Measurements from ENCODE around the gene PRB2. TPM values are rescaled to one million over a fixed set of nuclear protein-coding genes. Genes with fewer than 3 reads are reported as not detected.
"Not testable (repeated sequence)": the region's sequence is repeated elsewhere in the genome, so short reads cannot be mapped to it uniquely, and the experiment has no call there.

PRB2 gene
- total and polyA plus RNA-seq, 2 of the 4 experiments (the other 2 are of a cell fraction): not detected

- H3K23ac ChIP-seq (ENCODE audit: low read depth, low read length); intact Hi-C loops (cut with micrococcal nuclease); H2AFZ ChIP-seq (replicated peaks; ENCODE audit: low read length, poor library complexity); H2BK5ac ChIP-seq (ENCODE audit: low read depth, low read length, poor library complexity, severe bottlenecking); H3K4ac ChIP-seq (ENCODE audit: low read depth, low read length); BruUV-seq (replicated peaks); H3K79me1 ChIP-seq (ENCODE audit: low read depth in 1 of 2, low read length in 2 of 2); H2AK9ac ChIP-seq (replicated peaks; ENCODE audit: low read depth, low read length, poor library complexity); H3K36me3 ChIP-seq (ENCODE audit: control insufficient read depth, insufficient read depth, low read length); H3K9me1 ChIP-seq (ENCODE audit: insufficient read depth, low read length); H4K5ac ChIP-seq (ENCODE audit: low read depth, low read length); H3K18ac ChIP-seq (ENCODE audit: low read depth, low read length); H3K27me3 ChIP-seq (ENCODE audit: control insufficient read depth, insufficient read depth, low read length); DNase-seq; in situ Hi-C loops (cut with MboI; ENCODE audit: low sequenced_read_pairs); H3K14ac ChIP-seq (replicated peaks; ENCODE audit: low read depth, low read length); H2BK20ac ChIP-seq (ENCODE audit: low read depth, low read length); H3K27ac ChIP-seq (ENCODE audit: insufficient read depth, low read length); CTCF ChIA-PET; H4K8ac ChIP-seq (ENCODE audit: low read depth in 2 of 2, low read length in 2 of 2); H3K56ac ChIP-seq (ENCODE audit: extremely low read depth, insufficient read depth, low read length); H4K20me1 ChIP-seq (ENCODE audit: insufficient read depth, low read length); H3K9ac ChIP-seq (ENCODE audit: low read depth, low read length); POLR2A ChIA-PET (ENCODE audit: unreplicated experiment); H2BK15ac ChIP-seq (ENCODE audit: low read depth, low read length); H3K4me1 ChIP-seq (ENCODE audit: control insufficient read depth, insufficient read depth, low read length); H3K4me2 ChIP-seq (ENCODE audit: low read depth, low read length); H3K4me3 ChIP-seq (ENCODE audit: insufficient read depth, low read depth, low read length); H3K9me3 ChIP-seq (ENCODE audit: control insufficient read depth, insufficient read depth, low read length); ATAC-seq (ENCODE audit: low read depth); H2BK120ac ChIP-seq (ENCODE audit: low read depth, low read length); H2AK5ac ChIP-seq (ENCODE audit: low read depth, low read length); H4K91ac ChIP-seq (ENCODE audit: insufficient read depth, low read depth, low read length); dilution Hi-C loops (cut with HindIII; ENCODE audit: low sequenced_read_pairs, unreplicated experiment): not testable (repeated sequence)
- WGBS, 2 experiments (ENCODE audit: extremely low coverage in 2 of 2, insufficient read length in 1 of 2): no CpG with 5 or more reads among the region's 3 CpGs
These were observed 3.9 kb downstream of the PRB2 start for GRCh38 chr12:11391456-11391855.

DNA sequence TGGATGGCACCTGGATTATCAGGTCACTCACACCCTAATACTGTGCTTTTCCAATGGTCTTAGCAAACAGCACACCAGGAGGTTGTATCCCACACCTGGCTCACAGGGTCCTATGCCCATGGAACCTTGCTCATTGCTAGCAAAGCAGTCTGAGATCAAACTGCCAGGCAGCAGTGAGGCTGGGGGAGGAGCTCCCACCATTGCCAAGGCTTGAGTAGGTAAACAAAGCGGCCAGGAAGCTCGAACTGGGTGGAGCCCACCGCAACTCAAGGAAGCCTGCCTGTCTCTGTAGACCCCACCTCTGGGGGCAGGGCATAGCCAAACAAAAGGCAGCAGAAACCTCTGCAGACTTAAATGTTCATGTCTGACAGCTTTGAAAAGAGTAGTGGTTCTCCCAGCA lies 17.9 kb downstream of the PRB2 start:
- H3K4ac ChIP-seq (ENCODE audit: low read depth, low read length); H3K4me3 ChIP-seq (ENCODE audit: insufficient read depth, low read depth, low read length); H2BK120ac ChIP-seq (ENCODE audit: low read depth, low read length); intact Hi-C loops (cut with micrococcal nuclease); H2AFZ ChIP-seq (replicated peaks; ENCODE audit: low read length, poor library complexity); ATAC-seq (ENCODE audit: low read depth); H2BK20ac ChIP-seq (ENCODE audit: low read depth, low read length); H4K5ac ChIP-seq (ENCODE audit: low read depth, low read length); H4K20me1 ChIP-seq (ENCODE audit: insufficient read depth, low read length); H4K91ac ChIP-seq (ENCODE audit: insufficient read depth, low read depth, low read length); H2BK15ac ChIP-seq (ENCODE audit: low read depth, low read length); H3K9ac ChIP-seq (ENCODE audit: low read depth, low read length); H3K4me2 ChIP-seq (ENCODE audit: low read depth, low read length); CTCF ChIA-PET; H3K23ac ChIP-seq (ENCODE audit: low read depth, low read length); DNase-seq; H3K27me3 ChIP-seq (ENCODE audit: control insufficient read depth, insufficient read depth, low read length); in situ Hi-C loops (cut with MboI; ENCODE audit: low sequenced_read_pairs); H3K27ac ChIP-seq (ENCODE audit: insufficient read depth, low read length); H2AK9ac ChIP-seq (replicated peaks; ENCODE audit: low read depth, low read length, poor library complexity); H3K36me3 ChIP-seq (ENCODE audit: control insufficient read depth, insufficient read depth, low read length); H3K56ac ChIP-seq (ENCODE audit: extremely low read depth, insufficient read depth, low read length); H2AK5ac ChIP-seq (ENCODE audit: low read depth, low read length); H3K4me1 ChIP-seq (ENCODE audit: control insufficient read depth, insufficient read depth, low read length); H3K14ac ChIP-seq (replicated peaks; ENCODE audit: low read depth, low read length); H2BK5ac ChIP-seq (ENCODE audit: low read depth, low read length, poor library complexity, severe bottlenecking); POLR2A ChIA-PET (ENCODE audit: unreplicated experiment); H3K9me3 ChIP-seq (ENCODE audit: control insufficient read depth, insufficient read depth, low read length); BruUV-seq (replicated peaks); dilution Hi-C loops (cut with HindIII; ENCODE audit: low sequenced_read_pairs, unreplicated experiment); H3K9me1 ChIP-seq (ENCODE audit: insufficient read depth, low read length); H4K8ac ChIP-seq (ENCODE audit: low read depth in 2 of 2, low read length in 2 of 2); H3K18ac ChIP-seq (ENCODE audit: low read depth, low read length); H3K79me1 ChIP-seq (ENCODE audit: low read depth in 1 of 2, low read length in 2 of 2): not testable (repeated sequence)
- 40% methylated on average over 1 of the region's 3 CpGs; no CpG with 5 or more reads in 1 of the 2 experiments for WGBS, 2 experiments (ENCODE audit: extremely low coverage in 2 of 2, insufficient read length in 1 of 2)
